ENCODE measurements around the gene NKPD1. TPM values are rescaled to one million over a fixed set of nuclear protein-coding genes. Genes with fewer than 3 reads are reported as not detected.

Gene NKPD1
- total RNA-seq, 1 donor from 2014 or later = 0.10 TPM

DNA sequence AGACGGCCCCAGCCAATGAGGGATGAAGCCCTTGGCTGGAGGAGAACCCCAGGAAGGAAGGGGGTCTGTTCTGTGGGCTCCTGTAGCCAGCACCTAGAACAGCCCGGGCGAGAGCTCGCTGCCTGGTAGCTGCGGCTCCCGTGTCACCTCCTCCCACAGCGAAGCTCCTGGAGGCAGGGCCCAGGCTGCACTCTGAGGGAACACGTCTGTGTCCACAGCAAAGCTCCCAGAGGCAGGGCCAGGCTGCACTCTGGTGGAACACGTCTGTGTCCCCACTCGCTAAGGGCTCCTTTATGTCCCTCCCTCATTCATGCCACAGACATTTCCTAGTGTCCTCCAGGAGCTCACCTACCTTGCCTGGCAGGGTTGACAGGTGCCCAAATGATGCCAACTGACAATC is 8.8 kb upstream of the NKPD1 start:
- H3K4me1 Mint-ChIP-seq (ENCODE audit: low read depth) = peaks cover 3% of the 10 kb centered on the region
- TF ChIP-seq, protein P1, sequence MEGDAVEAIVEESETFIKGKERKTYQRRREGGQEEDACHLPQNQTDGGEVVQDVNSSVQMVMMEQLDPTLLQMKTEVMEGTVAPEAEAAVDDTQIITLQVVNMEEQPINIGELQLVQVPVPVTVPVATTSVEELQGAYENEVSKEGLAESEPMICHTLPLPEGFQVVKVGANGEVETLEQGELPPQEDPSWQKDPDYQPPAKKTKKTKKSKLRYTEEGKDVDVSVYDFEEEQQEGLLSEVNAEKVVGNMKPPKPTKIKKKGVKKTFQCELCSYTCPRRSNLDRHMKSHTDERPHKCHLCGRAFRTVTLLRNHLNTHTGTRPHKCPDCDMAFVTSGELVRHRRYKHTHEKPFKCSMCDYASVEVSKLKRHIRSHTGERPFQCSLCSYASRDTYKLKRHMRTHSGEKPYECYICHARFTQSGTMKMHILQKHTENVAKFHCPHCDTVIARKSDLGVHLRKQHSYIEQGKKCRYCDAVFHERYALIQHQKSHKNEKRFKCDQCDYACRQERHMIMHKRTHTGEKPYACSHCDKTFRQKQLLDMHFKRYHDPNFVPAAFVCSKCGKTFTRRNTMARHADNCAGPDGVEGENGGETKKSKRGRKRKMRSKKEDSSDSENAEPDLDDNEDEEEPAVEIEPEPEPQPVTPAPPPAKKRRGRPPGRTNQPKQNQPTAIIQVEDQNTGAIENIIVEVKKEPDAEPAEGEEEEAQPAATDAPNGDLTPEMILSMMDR (IDR thresholded peaks at IDR 0.05) = no peak
- no peaks in the 10 kb centered on the region for H3K9me3 Mint-ChIP-seq (ENCODE audit: low read depth)
- H3K36me3 Mint-ChIP-seq (ENCODE audit: low read depth) = no peaks in the 10 kb centered on the region
- no peak overlapping the region for H3K4me3 Mint-ChIP-seq (ENCODE audit: unreplicated experiment)
- H3K27me3 Mint-ChIP-seq (ENCODE audit: low read depth) = no peaks in the 10 kb centered on the region
- no peak overlapping the region for H3K27ac Mint-ChIP-seq (ENCODE audit: unreplicated experiment)
- no peak for DNase-seq (ENCODE audit: low spot score)

DNA sequence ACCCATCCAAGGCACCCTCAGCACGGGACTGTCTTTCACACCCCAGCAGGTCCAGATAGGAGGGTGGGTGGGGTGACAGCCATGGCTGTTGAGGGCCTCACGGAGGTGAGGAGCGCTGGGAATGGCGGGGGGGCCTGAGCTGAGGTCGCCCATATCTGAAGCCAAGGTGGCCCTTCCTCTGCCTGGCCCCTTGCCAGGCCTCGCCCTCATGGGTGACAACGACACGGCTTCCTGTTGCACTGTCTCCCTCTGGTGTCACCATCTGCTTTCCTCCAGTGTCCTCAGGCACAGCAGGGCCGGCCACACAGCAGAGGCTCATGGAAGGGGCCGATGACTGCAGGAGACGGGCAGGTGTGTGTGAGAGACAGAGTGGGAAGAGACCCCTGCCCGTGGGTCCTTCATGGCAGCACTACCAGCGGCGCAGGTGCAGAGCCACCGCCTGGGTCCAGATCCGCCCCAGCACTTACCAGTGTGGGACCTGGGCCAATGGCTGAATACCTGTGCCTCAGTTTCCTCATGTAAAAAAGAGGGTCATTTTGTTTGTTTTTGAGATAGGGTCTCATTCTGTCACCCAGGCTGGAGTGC is 8.1 kb upstream of the NKPD1 start:
- no peak overlapping the region for H3K27ac Mint-ChIP-seq (ENCODE audit: unreplicated experiment)
- peaks cover 3% of the 10 kb centered on the region for H3K4me1 Mint-ChIP-seq (ENCODE audit: low read depth)
- H3K36me3 Mint-ChIP-seq (ENCODE audit: low read depth) = no peaks in the 10 kb centered on the region
- no peaks in the 10 kb centered on the region for H3K27me3 Mint-ChIP-seq (ENCODE audit: low read depth)
- H3K4me3 Mint-ChIP-seq (ENCODE audit: unreplicated experiment) = no peak overlapping the region
- TF ChIP-seq, protein P1 (IDR thresholded peaks at IDR 0.05) = no peak
- no peaks in the 10 kb centered on the region for H3K9me3 Mint-ChIP-seq (ENCODE audit: low read depth)
- DNase-seq (ENCODE audit: low spot score) = no peak

DNA sequence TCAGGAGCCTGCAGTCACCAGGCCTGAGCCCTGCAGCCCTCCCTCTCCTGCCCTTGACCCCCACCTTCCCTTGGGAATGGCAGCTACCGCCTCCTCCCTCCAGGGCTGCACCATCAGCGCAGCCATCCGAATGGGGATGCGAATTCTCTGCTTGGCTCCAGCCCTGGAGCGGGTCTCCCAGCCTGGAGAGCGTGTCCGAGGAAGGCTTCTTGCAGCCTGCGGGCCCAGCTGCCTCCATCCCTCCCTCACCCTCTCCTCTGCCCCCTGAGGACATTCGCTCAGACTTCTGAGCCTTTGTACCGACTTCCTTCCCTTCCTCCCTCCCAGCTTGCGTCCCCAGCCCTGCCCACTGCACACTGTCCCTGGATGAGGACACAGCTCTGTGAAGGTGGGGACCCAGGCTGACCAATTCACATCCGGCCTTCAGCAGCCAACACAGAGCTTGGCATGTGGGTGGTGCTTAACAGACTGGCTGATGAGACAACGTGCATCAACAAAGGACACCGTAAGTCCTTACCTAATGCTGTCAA is 6.0 kb upstream of the NKPD1 start:
- no peaks in the 10 kb centered on the region for H3K9me3 Mint-ChIP-seq (ENCODE audit: low read depth)
- TF ChIP-seq, protein P1 (IDR thresholded peaks at IDR 0.05) = no peak
- H3K4me1 Mint-ChIP-seq (ENCODE audit: low read depth) = peaks cover 3% of the 10 kb centered on the region
- no peak overlapping the region for H3K27ac Mint-ChIP-seq (ENCODE audit: unreplicated experiment)
- no peaks in the 10 kb centered on the region for H3K27me3 Mint-ChIP-seq (ENCODE audit: low read depth)
- no peaks in the 10 kb centered on the region for H3K36me3 Mint-ChIP-seq (ENCODE audit: low read depth)
- no peak for DNase-seq (ENCODE audit: low spot score)
- H3K4me3 Mint-ChIP-seq (ENCODE audit: unreplicated experiment) = no peak overlapping the region

DNA sequence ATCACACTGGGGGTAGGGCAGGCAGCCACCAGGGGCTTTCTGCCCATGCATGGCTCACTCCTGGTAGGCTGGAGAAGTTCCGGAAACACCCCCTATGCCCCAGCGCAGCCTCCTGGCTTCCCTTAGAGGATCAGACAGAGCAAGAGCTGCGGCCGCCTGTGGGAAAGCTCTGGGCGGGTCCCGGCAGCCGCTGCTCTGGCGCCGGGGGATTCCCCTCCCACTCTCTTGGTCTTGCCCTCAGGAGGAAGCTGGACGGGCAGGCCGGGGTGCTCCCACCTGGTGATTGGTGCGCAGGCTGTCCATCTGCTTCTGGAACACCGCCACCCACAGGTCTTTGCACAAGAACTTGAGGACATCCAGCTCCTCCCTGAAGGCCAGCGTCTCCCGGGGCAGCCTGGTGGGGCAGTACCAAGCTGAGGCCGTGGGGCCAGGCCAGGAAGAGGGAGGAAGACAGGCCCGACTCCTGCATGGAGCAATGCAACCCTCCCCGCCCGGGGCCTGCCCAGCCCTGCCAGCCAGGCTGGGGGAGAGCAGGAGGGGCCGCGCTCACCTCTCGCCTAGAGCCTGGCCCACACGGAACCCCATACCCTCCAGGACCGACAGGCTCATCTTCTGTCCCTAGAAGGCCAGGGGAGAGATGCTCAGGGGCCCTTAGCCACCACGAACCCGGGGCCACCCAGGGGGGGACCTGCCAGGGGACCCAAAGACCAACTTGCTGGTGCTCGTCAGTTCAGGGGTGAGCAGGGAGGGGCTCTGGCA is 4.0 kb upstream of the NKPD1 start:
- Mint-ChIP-seq H3K4me1 (ENCODE audit: low read depth) (peaks cover 3% of the 10 kb centered on the region), H3K9me3 (ENCODE audit: low read depth) (no peaks in the 10 kb centered on the region), H3K27ac (ENCODE audit: unreplicated experiment) (no peak overlapping the region), H3K27me3 (ENCODE audit: low read depth) (peaks cover 4% of the 10 kb centered on the region), H3K36me3 (ENCODE audit: low read depth) (no peaks in the 10 kb centered on the region), H3K4me3 (ENCODE audit: unreplicated experiment) (no peak overlapping the region)
- TF ChIP-seq, protein P1 (IDR thresholded peaks at IDR 0.05) = peak; percentile 10
- DNase-seq (ENCODE audit: low spot score) = no peak

DNA sequence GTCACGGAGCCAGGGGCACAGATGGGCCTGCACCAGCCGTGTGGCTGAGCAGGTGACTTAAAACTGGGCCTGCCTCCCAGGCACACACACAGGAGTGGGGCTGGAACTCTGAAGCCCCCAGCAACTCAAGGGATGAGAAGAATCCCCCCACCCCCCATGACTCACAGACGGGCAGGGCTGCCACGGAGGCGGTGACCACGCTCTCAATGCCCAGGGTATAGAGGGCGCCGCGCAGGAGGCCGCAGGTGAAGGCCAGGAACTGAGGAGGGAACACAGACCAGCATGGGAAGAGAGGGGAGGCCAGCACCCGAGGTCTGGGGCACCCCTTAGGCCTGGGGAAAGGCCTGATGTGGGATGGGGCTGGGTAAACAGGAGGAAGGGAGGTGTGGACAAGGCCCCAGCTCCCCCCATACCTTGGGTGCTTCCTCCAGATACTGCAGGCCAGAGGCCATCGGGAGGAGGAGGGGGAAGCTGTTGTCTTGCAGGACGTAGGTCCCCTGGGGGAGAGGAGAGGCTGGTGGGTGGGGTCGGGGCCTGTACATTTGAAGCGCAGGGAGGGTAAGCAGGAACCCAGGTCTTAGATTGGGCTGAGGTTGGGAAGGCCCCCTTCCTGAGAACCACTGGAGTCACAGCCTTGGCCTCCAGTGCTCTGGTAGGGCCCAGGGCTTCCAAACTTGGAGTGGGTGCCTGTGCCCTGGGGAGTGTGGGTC is 3.1 kb upstream of the NKPD1 start:
- H3K36me3 Mint-ChIP-seq (ENCODE audit: low read depth) = no peaks in the 10 kb centered on the region
- H3K27ac Mint-ChIP-seq (ENCODE audit: unreplicated experiment) = no peak overlapping the region
- no peak for DNase-seq (ENCODE audit: low spot score)
- TF ChIP-seq, protein P1 (IDR thresholded peaks at IDR 0.05) = no peak
- H3K27me3 Mint-ChIP-seq (ENCODE audit: low read depth) = peaks cover 4% of the 10 kb centered on the region
- peaks cover 3% of the 10 kb centered on the region for H3K4me1 Mint-ChIP-seq (ENCODE audit: low read depth)
- H3K9me3 Mint-ChIP-seq (ENCODE audit: low read depth) = no peaks in the 10 kb centered on the region
- no peak overlapping the region for H3K4me3 Mint-ChIP-seq (ENCODE audit: unreplicated experiment)
